ENCODE measurements around the gene LCN15.
A peak's percentile ranks its signal among the peaks of the same experiment; 100 is the strongest.
"Not testable (repeated sequence)": the region's sequence is repeated elsewhere in the genome, so short reads cannot be mapped to it uniquely, and the experiment has no call there.

The LCN15 gene

DNA sequence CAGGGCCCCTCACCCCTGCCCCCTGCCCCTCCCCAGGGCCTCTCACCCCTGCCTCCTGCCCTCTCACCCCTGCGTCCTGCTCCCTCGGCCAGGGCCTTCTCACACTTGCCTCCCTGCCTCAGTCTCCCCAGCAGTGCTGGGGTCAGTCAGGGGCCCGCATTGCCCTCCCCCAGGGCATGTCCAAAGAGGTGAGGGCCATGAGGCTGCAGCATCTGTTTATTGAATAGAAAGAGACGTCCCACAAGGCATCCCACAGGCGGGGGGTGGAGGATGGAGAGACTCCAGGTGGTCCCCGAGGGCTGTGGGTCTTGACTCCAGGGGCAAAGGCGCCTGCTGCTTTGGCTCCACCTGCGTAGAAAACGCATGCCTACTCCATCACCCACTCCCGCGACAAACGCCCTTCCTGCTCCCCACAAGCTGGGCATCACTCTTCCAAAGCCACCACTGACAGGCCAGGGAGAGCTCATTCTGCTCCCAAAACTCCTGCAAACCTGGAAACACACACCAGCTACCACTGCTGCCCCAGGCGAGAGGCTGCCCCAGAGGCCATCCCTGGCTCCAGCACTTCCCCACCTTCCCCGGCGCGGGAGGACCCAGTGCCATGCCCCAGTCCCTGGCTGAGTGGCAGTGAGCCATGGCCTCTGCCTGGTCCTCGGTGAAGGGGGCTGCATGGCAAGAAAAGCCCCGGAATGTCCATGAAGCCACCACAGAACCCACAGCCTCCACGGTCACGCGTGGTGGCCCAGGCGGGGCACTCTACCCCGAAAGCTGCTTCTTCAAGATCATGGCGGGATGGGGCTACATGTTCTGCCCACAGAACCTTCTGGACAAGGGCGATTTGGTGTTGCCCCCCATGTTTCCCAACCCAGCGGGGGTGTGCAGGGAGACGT lies 4.6 kb downstream of the LCN15 start:
- H3K4me3 ChIP-seq = no peak overlapping the region
- no peak overlapping the region for H3K27ac ChIP-seq

- Histone ChIP-seq H3K4me3 (no peak overlapping the region), H3K27ac (no peak overlapping the region)
These were observed 5.3 kb downstream of the LCN15 start for GRCh38 chr9:136759001-136759400.

GRCh38 chr9:136757751-136758140 lies 6.6 kb downstream of the LCN15 start:
- no peak overlapping the region for H3K4me3 ChIP-seq
- peak overlapping the region in 1 of 21 experiments; percentile 42 for H3K27ac ChIP-seq

DNA sequence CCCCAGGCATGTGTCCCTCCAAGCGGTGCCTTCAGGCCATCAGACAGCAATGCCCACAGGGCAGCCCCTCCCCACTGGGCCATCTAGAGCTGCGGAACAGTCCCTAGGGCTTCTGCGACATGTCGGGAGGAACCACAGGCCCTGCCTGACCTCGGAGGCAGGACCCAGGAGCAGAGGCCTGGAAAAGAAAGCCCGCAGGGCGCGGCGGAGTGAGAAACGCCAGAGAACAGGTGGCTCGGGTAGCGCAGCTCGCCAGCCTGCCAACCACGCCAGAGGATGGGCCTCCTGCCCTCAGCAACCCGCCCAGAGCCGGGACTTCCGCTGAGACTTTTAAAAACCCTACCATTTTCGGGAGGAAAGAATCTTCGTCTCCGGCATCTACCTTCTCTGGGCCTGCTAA lies 7.0 kb downstream of the LCN15 start:
- Histone ChIP-seq H3K4me3 (no peak overlapping the region), H3K27ac (peak overlapping the region in 1 of 21 experiments; percentile 42)

- H3K4me3 ChIP-seq = no peak overlapping the region
- peak overlapping the region in 1 of 21 experiments; percentile 5 for H3K27ac ChIP-seq
These were observed 7.5 kb downstream of the LCN15 start for GRCh38 chr9:136756836-136757235.

- H3K4me3 ChIP-seq = no peak overlapping the region
- no peak overlapping the region for H3K27ac ChIP-seq
These were observed 8.2 kb downstream of the LCN15 start for GRCh38 chr9:136756134-136756438.

- H3K27ac ChIP-seq, H3K4me3 ChIP-seq: not testable (repeated sequence)
These were observed 8.8 kb downstream of the LCN15 start for GRCh38 chr9:136755302-136756133.

- Histone ChIP-seq H3K27ac (no peak overlapping the region), H3K4me3 (no peak overlapping the region)
These were observed 9.6 kb downstream of the LCN15 start for GRCh38 chr9:136754626-136755301.

GRCh38 chr9:136754059-136754572 lies 10.2 kb downstream of the LCN15 start:
- Histone ChIP-seq H3K27ac (no peak overlapping the region), H3K4me3 (no peak overlapping the region)

DNA sequence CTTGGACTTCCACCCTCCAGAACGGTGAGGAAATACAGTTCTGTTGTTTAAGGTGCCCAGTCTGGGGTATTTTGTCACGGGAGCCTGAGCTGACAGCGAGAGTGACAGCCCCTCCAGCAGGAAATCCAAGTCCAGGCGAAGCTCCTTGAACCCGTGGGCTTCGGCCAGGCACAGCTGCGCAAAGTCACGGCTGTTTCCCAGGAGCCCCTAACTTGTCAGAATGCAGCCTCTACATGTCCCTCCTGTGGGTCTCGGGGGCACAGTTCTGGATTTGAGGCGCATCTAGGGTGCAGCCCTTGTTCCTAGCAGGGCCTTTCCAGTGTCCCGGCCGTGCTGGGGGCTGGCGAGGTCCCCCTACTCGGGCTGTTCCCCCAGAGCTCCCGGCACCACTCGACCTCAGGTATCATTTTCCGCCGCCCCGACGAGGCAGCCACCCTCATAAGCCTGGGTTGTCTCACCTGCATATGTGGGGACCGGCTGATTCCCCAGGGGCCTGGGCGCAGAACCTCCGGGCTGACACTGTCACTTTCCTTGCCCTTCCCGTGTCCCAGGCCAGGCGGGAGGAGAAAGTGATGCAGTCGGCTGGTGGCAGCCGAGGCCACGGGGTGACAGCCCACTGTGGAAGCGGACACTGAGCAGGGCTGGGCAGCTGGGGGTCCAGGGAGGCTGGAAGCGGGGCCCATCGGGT lies 10.8 kb downstream of the LCN15 start:
- no peak overlapping the region for H3K4me3 ChIP-seq
- no peak overlapping the region for H3K27ac ChIP-seq

DNA sequence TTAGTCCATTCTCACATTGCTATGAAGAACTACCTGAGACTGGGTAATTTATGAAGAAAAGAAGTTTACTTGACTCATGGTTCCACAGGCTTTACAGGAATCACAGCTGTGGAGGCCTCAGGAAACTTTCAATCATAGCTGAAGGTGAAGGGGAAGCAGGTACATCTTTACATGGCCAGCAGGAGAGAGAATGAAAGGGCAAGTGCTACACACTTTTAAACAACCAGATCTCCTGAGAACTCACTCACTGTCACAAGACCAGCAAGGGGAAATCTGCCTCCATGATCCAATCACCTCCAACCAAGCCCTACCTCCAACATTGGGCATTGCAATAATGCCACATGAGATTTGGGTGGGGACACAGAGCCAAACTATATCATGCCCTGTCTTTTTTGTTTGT lies 12.5 kb downstream of the LCN15 start:
- no peak overlapping the region for H3K27ac ChIP-seq

GRCh38 chr9:136751244-136751643 lies 13.1 kb downstream of the LCN15 start:
- no peak overlapping the region for H3K4me3 ChIP-seq
- no peak overlapping the region for H3K27ac ChIP-seq

More for the DNA sequence above, 12.5 kb downstream of the LCN15 start:
- H3K4me3 ChIP-seq = no peak overlapping the region

DNA sequence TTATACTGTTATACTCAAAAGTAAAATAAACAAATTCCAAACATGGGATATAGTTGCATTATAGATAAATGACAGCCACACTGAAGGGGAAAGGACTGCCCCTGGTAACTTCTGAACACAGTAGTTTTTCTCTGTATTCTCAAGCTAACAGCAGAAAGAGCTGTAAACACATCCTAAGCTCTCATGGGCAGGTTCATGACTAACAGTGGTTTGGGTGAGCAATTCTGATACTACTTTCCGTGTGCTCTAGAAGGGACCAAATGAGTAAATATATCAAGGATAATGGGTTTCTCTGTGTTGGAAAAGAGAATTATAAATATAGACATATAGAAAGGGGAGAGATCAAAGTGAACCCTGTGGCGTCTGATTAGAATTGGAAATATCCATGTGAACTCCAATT lies 13.8 kb downstream of the LCN15 start:
- Histone ChIP-seq H3K27ac (no peak overlapping the region), H3K4me3 (no peak overlapping the region)

DNA sequence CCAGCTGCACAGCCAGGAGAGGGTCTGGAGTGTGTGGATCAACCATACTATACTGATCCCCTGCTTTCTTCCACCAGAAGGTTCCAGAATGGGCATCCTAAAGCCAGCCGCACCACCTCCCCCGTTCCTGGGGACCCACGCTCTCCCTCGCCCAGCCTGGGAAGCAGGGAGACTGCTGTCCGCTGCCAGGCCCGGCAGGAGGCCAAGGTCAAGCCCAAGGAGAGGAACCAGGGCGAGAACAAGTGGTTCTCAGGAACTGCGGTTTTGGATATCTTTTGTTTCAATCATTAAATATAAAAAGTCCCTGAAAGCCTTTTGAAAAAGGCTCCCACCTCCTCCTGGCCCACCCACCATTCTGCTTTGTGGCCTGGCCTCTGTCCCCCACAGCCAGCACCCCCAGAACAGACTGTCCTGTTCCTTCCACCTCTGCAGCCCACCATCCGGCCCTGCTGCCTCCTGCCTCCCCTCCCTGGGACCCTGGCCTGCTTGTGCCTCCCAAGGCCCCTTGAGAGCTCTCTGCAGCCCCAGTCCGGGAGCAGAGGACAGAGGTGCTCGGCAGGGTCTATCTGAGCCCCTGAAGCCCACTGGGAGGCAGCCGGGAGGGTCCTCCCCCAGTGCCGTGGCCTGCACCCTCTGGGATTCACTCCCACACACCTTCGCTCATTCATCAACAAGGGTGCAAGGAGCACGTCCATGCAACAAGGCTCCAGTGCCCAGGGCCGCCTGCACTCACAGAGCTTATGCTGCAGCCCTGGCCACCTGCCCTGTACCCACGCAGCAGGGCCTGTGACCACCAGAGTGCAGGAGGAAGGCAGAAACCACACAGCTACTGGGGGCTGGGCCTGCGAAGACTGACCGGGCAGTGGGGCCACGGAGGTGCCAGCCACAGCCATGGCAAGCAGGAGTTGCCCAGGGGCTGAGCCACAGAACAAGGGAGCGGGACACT lies 15.4 kb downstream of the LCN15 start:
- Histone ChIP-seq H3K4me3 (no peak overlapping the region), H3K27ac (peak overlapping the region in 3 of 21 experiments; percentile 7 to 29 (median 23))

DNA sequence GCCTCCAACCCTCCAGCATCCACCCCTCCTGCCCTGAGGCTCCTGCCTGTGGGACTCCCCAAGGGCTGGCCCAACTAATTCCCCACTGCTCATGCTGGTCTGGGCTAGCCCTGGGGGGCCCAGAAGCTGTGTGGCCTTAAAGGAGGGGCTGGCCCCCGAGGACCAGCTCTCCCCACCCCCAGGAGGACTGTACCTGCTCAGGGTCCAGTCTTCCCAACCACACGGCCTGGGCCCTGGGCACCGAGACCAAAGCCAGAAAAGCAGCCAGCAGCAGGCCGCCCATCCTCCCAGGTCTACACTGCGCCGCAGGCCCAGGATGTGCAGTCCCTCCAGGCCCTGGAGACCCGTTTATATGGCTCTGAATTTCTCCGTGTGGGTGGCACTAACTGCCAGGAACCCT lies 16.1 kb downstream of the LCN15 start, which contains the start of gene LCN6:
TSS of gene LCN6 (minus strand) at position 325 of the 400 bp plus-strand sequence. CDS start at position 283, 42 bp downstream.
- peak within 1 kb of the TSS in 3 of 21 experiments; percentile 7 to 29 (median 23) for H3K27ac ChIP-seq
- no peak within 1 kb of the TSS for H3K4me3 ChIP-seq

GRCh38 chr9:136747161-136748060 lies 16.9 kb downstream of the LCN15 start:
- H3K4me3 ChIP-seq = no peak overlapping the region
- no peak overlapping the region for H3K27ac ChIP-seq

- no peak overlapping the region for H3K27ac ChIP-seq
- no peak overlapping the region for H3K4me3 ChIP-seq
These were observed 17.7 kb downstream of the LCN15 start for GRCh38 chr9:136746621-136747020.

GRCh38 chr9:136746155-136746490 lies 18.2 kb downstream of the LCN15 start:
- no peak overlapping the region for H3K27ac ChIP-seq
- H3K4me3 ChIP-seq = no peak overlapping the region

Measured in skin epidermis (tissue), 12 donors.